ENCODE data around the gene FALEC. TPM values are rescaled to one million over a fixed set of nuclear protein-coding genes. Genes with fewer than 3 reads are reported as not detected.

The FALEC gene
- total RNA-seq, 2 donors from 2014 or later: not detected

DNA sequence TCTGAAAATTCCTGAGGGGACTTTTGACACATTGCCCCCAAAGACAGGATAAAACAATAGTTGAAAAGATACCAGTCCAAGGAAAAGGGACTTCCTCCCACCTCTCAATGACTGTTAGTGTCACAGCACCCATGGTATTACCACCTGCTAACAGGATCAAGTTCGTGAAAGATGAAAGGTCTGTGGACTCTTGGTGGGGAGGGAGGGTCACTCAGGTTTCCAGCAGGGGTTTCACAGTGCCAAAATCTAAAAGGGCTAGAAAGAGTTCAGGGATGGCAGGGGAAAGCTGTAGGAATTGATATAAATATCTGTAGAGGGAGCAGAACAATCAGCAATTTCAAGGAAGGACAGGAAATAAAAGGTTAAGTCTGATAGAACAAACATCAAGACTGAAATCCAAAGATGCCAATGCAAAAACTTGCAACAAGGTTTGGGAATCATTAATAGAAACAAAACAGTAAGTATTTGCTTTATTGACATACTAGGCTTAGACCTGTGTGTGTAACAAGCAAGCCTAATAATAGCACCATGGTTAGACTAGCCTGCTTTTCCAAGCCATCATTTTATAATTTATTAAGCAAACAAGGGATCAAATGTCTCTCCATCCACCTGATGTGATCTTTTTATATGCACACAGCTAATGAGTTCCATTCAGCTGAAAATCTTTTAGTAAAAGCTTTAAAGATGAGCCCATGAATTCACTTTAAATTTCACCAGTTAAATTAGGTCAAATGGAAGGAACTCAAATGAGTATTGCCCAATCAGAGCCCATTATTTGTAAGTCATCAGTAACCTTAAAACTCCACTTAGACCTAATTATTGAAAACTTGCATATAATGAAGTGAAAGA, 60.2 kb downstream of the FALEC start:
- TF ChIP-seq, protein P1, sequence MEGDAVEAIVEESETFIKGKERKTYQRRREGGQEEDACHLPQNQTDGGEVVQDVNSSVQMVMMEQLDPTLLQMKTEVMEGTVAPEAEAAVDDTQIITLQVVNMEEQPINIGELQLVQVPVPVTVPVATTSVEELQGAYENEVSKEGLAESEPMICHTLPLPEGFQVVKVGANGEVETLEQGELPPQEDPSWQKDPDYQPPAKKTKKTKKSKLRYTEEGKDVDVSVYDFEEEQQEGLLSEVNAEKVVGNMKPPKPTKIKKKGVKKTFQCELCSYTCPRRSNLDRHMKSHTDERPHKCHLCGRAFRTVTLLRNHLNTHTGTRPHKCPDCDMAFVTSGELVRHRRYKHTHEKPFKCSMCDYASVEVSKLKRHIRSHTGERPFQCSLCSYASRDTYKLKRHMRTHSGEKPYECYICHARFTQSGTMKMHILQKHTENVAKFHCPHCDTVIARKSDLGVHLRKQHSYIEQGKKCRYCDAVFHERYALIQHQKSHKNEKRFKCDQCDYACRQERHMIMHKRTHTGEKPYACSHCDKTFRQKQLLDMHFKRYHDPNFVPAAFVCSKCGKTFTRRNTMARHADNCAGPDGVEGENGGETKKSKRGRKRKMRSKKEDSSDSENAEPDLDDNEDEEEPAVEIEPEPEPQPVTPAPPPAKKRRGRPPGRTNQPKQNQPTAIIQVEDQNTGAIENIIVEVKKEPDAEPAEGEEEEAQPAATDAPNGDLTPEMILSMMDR (IDR thresholded peaks at IDR 0.05): no peak
- peak overlapping the region; percentile 98 to 100 for H3K27ac ChIP-seq
- DNase-seq (ENCODE audit: low spot score): no peak
- H3K9me3 ChIP-seq: no peaks in the 10 kb centered on the region
- H3K4me1 ChIP-seq: peaks cover 0 to 62% of the 10 kb centered on the region in 2 donors
- H3K27me3 ChIP-seq: no peaks in the 10 kb centered on the region
- peak overlapping the region; percentile 90 to 96 for H3K4me3 ChIP-seq
- H3K36me3 ChIP-seq: peaks cover 84% of the 10 kb centered on the region

DNA sequence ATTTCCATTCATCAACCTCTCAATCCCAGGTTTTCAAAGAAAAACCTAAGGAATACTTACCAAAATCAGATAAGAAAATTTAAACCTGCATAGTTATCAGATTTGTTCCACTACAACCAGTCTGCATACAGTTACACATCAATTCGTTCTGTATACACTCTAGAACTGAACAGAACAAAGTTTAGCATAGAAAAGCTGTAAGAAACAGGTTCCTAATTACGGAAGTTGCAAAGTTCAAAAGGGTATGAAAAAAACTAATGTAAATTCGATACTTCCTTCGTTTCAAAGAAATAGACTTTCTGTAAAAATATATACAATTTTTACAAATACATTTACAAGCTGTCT, 60.8 kb downstream of the FALEC start:
- H3K9me3 ChIP-seq: no peaks in the 10 kb centered on the region
- H3K36me3 ChIP-seq: peaks cover 78% of the 10 kb centered on the region
- TF ChIP-seq, protein P1 (IDR thresholded peaks at IDR 0.05): no peak
- H3K27me3 ChIP-seq: no peaks in the 10 kb centered on the region
- DNase-seq (ENCODE audit: low spot score): no peak
- peaks cover 0 to 56% of the 10 kb centered on the region in 2 donors for H3K4me1 ChIP-seq
- H3K4me3 ChIP-seq: peak overlapping the region; percentile 90 to 96
- peak overlapping the region; percentile 98 to 100 for H3K27ac ChIP-seq

DNA sequence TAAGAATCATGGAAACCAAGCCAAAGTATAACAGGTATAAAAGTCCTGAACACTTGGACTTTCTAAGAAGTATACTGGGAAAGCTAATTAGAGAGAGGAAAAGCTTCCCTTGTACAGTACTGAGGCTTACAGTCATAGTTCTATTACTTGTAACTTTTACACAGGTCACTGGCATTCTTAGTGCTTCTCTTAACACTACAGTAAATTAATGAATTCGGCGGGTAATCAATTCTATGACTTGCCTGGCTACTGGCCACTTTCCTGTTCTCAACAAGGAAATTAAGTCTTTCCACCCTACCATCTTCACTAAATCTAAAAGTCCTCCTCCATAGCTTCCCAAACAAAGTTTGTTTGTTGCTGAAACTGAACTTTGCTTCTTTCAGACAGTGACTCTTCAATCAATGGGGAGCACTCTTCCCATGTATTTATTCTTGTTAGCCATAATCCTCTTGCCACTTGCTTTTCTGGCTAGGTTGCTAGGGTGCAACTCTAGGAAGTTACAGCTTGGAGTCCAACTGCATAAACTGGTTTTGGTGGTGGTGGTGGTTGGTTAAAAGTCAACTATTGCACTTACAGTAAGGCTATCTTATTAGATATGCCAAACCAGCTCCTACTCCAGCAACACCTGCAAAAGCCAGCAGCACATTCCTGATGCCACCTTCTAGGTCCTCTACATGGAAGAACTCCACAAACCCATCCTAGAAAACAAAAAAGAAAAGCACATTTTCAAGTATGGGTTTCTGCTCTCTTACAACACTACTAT, 61.4 kb downstream of the FALEC start:
- TF ChIP-seq, protein P1 (IDR thresholded peaks at IDR 0.05): no peak
- no peak for DNase-seq (ENCODE audit: low spot score)
- Histone ChIP-seq H3K4me1 (peaks cover 0 to 50% of the 10 kb centered on the region in 2 donors), H3K4me3 (peak overlapping the region; percentile 90 to 96), H3K36me3 (peaks cover 72% of the 10 kb centered on the region), H3K9me3 (no peaks in the 10 kb centered on the region), H3K27me3 (no peaks in the 10 kb centered on the region), H3K27ac (peak overlapping the region; percentile 98 to 100)

DNA sequence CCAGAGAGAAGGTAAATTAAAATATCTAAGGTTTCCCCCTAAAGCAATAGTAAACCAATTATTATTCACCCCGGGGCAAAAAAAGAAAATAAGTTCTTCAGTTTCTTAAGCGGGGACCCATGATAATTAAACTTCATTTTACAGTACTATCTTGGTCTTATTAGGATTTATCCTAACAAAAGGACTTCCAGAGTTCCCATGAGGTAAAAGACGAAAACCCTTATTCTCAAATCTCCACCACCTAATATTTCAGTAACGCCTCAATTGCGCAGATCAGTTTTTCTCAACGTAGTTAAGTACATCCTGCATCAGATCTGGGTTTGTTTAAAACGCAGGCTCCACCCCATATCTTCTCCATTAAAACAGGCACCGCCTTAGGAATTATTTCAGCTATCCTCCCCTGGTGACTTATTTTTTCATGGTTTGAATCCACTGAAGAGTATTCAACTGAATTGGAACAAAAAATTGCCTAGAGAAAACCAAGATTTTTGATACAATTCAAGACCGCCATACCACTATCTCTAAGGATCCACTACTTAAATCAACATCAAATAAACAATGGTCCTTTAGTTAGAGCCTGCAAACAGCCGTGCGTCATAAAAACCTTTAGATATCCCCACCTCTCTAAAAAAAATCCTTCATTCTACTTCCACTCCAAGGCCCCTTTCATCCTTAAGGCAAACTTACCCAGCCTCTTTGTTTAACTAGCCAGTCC, 62.2 kb downstream of the FALEC start:
- Histone ChIP-seq H3K36me3 (peaks cover 65% of the 10 kb centered on the region), H3K27ac (peak overlapping the region; percentile 98 to 100), H3K4me1 (peaks cover 0 to 42% of the 10 kb centered on the region in 2 donors), H3K4me3 (peak overlapping the region; percentile 90 to 96), H3K9me3 (no peaks in the 10 kb centered on the region), H3K27me3 (no peaks in the 10 kb centered on the region)
- TF ChIP-seq, protein P1 (IDR thresholded peaks at IDR 0.05): no peak
- DNase-seq (ENCODE audit: low spot score): no peak

DNA sequence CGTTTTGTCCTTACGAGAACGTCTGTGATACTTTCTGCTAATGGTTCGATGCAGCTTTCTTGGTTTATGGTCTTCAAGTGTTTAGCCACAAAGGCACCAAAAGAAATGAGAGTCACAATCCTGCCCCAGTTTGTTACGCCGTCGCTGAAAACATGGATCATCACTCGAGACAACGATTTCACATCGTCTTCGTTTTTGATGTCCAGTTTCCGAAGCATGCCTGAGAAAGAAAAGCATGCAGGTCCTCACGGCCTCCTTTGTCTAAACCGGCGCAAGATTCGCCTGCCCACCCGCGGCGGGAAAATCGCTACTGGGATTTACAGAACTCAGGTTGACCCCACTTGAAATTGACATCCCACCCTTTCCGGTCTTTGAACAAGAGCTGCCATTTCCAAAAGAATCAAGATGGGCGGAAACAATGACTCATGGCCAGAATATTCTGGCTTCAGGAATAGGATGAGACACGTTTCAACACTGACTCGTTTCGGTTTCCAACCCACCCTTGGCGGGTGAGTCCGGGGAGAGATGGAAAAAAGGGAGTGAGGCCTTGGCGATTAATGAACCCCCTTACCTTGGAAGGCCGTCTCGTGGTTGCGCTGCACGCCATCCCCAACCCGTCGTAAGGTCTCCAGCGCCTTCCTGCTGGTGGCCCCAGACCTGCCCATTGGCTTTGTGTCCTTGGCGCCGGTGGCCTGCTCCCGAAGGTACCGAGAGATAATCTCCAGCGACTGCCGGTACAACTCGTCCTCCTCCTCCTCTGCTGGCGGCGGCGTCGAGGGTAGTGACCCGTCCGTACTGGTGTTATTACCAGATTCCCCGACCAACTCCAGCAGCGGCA, 62.9 kb downstream of the FALEC start:
- peak overlapping the region; percentile 98 to 100 for H3K27ac ChIP-seq
- TF ChIP-seq, protein P1 (IDR thresholded peaks at IDR 0.05): no peak
- no peaks in the 10 kb centered on the region for H3K27me3 ChIP-seq
- peaks cover 57% of the 10 kb centered on the region for H3K36me3 ChIP-seq
- H3K9me3 ChIP-seq: no peaks in the 10 kb centered on the region
- no peak for DNase-seq (ENCODE audit: low spot score)
- peak overlapping the region; percentile 90 to 96 for H3K4me3 ChIP-seq
- peaks cover 0 to 34% of the 10 kb centered on the region in 2 donors for H3K4me1 ChIP-seq

Data from right atrium auricular region (tissue), 2 donors.